Subcutaneous abdominal adipose tissue (tissue), 5 donors: ENCODE data around the gene CCDC9.
A peak's percentile ranks its signal among the peaks of the same experiment; 100 is the strongest.
"Not testable (repeated sequence)": the region's sequence is repeated elsewhere in the genome, so short reads cannot be mapped to it uniquely, and the experiment has no call there.

Experiments used
- H3K27ac ChIP-seq: one replicate; pipeline ENCODE4 v1.7.0; 2013; ENCODE audit warnings: low read depth, mild to moderate bottlenecking, inconsistent platforms, low read length, moderate library complexity
- H3K27me3 ChIP-seq, 5 donors: one replicate each; pipeline ENCODE4 v1.7.0; 2013; ENCODE audit warnings: low read length in 5 of 5, inconsistent platforms in 1 of 5; ENCODE audit not compliant: control insufficient read depth in 5 of 5, insufficient read depth in 4 of 5
- H3K36me3 ChIP-seq, 5 donors: one replicate each; pipeline ENCODE4 v1.7.0; 2013; ENCODE audit warnings: low read length in 5 of 5; ENCODE audit not compliant: control insufficient read depth in 5 of 5, insufficient read depth in 5 of 5
- H3K4me1 ChIP-seq, 5 donors: one replicate each; pipeline ENCODE4 v1.7.0; 2013; ENCODE audit warnings: low read length in 5 of 5, mild to moderate bottlenecking in 3 of 5, moderate library complexity in 1 of 5; ENCODE audit not compliant: control insufficient read depth in 5 of 5, insufficient read depth in 5 of 5
- H3K4me3 ChIP-seq, 5 donors: one replicate each; pipeline ENCODE4 v1.7.0; 2013; ENCODE audit warnings: low read length in 5 of 5, low read depth in 1 of 5
- H3K9ac ChIP-seq, 5 donors: one replicate each; pipeline ENCODE4 v1.7.0; 2013; ENCODE audit warnings: low read length in 5 of 5, mild to moderate bottlenecking in 4 of 5, moderate library complexity in 3 of 5
- H3K9me3 ChIP-seq, 5 donors: one replicate each; pipeline ENCODE4 v1.7.0; 2013; ENCODE audit warnings: low read length in 5 of 5; ENCODE audit not compliant: control insufficient read depth in 5 of 5
- donor health status: healthy.
- donor health status: healthy.
- donor health status: healthy.
- donor health status: healthy.
- donor health status: healthy.

CCDC9 gene

DNA sequence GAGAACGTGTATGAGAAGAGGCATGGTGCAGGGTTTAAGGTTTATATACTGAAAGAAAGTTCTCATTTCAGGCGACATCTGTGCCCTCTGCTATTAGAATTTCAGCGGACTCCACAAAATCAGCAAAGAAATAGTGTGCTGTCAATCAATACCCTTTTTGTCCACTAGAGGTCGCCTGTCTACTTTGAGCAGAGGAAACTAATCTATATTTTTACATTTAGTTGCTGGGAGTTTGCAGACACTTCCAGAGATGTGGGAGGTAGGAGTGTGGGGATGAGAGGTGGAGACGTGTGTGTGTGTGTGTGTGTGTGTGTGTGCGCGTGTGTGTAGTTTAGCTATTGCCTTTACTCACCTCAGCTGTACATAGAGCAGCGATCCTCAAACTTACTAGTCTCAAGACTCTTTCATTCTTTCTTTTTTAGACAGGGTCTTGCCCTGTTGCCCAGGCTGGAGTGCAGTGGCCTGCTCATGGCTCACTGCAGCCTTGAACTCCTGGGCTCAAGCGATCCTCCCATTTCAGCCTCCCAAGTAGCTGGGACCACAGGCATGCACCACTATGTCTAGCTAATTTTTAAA, 28.1 kb downstream of the CCDC9 start:
- H3K9ac ChIP-seq, result no peak overlapping the region
- no peaks in the 10 kb centered on the region for H3K36me3 ChIP-seq
- H3K9me3 ChIP-seq, result no peaks in the 10 kb centered on the region
- H3K27ac ChIP-seq, result no peak overlapping the region
- no peaks in the 10 kb centered on the region for H3K27me3 ChIP-seq
- H3K4me1 ChIP-seq, result peaks cover 0 to 11% (median 5%) of the 10 kb centered on the region in 5 donors
- H3K4me3 ChIP-seq, result no peak overlapping the region

DNA sequence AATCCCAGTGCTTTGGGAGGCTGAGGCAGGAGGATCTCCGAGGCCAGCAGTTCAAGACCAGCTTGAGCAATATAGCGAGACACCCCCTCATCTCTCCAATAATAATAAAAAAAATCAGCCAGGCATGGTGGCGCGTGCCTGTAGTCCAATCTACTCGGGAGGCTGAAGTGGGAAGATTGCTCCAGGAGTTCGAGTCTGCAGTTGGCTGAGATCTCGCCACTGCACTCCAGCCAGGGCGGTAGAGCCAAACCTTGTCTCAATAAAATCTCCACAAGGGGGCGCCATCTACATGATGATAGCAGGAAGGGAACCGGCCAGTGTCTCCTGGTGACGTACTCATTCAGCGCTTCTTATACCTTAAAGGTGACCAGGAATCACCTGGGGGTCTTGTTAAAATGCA, 39.7 kb downstream of the CCDC9 start:
- peaks cover 0 to 3% (median 0%) of the 10 kb centered on the region in 5 donors for H3K4me1 ChIP-seq
- no peaks in the 10 kb centered on the region for H3K9me3 ChIP-seq
- no peak overlapping the region for H3K9ac ChIP-seq
- H3K27me3 ChIP-seq, result no peaks in the 10 kb centered on the region
- no peaks in the 10 kb centered on the region for H3K36me3 ChIP-seq
- H3K27ac ChIP-seq, result no peak overlapping the region
- H3K4me3 ChIP-seq, result no peak overlapping the region

DNA sequence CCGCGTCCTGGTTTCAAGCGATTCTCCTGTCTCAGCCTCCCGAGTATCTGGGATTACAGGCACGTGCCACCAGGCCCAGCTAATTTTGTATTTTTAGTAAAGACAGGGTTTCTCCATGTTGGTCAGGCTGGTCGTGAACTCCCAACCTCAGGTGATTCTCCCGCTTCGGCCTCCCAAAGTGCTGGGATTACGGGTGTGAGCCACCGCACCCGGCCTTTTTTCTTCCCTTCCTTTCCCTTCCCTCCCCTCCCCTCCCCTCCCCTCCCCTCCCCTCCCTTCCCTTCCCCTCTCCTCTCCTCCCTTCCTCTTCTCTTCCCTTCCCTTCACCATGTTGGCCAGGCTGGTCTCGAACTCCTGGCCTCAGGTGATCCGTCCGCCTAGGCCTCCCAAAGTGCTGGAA, 44.5 kb downstream of the CCDC9 start:
- not testable (repeated sequence) for H3K4me1 ChIP-seq, H3K4me3 ChIP-seq, H3K9me3 ChIP-seq, H3K27me3 ChIP-seq, H3K36me3 ChIP-seq, H3K9ac ChIP-seq, H3K27ac ChIP-seq

DNA sequence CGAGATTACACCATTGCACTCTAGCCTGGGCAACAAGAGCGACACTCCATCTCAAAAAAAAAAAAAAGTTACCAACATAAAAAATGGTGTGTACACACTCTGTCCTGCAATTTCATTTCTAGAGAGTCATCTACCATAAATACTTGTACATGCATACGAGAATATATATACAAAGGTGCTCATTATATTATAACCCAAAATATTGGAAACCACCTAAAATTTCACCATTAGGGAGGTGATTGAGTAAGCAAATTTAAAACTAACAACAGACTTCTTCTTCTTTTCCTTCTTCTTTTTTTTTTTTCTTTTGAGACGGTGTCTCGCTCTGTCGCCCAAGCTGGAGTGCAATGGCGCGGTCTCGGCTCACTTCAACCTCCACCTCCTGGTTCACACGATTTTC, 45.9 kb downstream of the CCDC9 start:
- no peaks in the 10 kb centered on the region for H3K9me3 ChIP-seq
- no peak overlapping the region for H3K9ac ChIP-seq
- H3K27ac ChIP-seq, result no peak overlapping the region
- no peak overlapping the region for H3K4me3 ChIP-seq
- H3K27me3 ChIP-seq, result no peaks in the 10 kb centered on the region
- H3K4me1 ChIP-seq, result peaks cover 0 to 6% (median 3%) of the 10 kb centered on the region in 5 donors
- H3K36me3 ChIP-seq, result no peaks in the 10 kb centered on the region

DNA sequence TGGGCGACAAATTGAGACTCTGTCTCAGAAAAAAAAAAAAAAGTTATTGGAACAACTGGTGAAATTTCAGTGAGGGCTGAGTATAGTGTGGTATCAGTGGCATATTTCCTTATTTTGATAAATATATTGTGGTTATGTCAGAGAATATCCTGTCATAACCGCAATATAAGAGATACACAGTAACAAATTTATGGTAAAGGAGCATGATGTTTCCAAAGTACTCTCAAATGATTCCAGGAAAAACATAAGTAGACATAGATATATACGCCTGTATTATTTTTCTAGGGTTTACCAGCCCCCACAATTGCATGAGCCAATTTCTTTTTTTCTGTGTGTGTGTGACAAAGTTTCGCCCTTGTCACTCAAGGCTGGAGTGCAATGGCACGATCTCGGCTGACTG, 47.6 kb downstream of the CCDC9 start:
- no peak overlapping the region for H3K27ac ChIP-seq
- H3K4me1 ChIP-seq, result peaks cover 0 to 10% (median 5%) of the 10 kb centered on the region in 5 donors
- no peaks in the 10 kb centered on the region for H3K36me3 ChIP-seq
- H3K27me3 ChIP-seq, result no peaks in the 10 kb centered on the region
- H3K9me3 ChIP-seq, result no peaks in the 10 kb centered on the region
- H3K4me3 ChIP-seq, result no peak overlapping the region
- H3K9ac ChIP-seq, result no peak overlapping the region

DNA sequence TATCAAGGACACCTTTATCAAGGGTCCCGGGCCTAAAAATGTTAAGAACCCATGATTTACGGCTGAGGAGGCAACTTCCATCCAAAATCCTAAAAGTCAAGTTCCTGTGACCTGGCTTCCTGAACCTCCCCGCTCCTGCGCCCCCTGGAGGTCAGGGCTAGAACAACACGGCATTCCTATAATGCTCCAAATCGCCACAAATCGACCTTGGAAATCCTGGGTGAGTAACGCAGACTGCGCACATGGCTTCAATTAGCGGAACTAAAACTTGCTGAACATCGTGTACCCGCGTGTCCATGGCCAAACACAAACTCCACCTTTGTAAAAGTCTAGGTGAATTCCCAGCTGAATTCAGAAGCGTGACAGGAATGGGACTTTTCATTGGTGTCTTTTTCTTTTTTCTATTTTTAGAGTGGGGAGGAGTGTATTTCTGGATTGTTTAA, 49.0 kb downstream of the CCDC9 start:
- H3K4me3 ChIP-seq, result peak overlapping the region in 1 of 5 donors; percentile 35
- H3K4me1 ChIP-seq, result peaks cover 0 to 19% (median 19%) of the 10 kb centered on the region in 5 donors
- no peaks in the 10 kb centered on the region for H3K36me3 ChIP-seq
- H3K9ac ChIP-seq, result no peak overlapping the region
- no peaks in the 10 kb centered on the region for H3K27me3 ChIP-seq
- H3K27ac ChIP-seq, result no peak overlapping the region
- no peaks in the 10 kb centered on the region for H3K9me3 ChIP-seq

DNA sequence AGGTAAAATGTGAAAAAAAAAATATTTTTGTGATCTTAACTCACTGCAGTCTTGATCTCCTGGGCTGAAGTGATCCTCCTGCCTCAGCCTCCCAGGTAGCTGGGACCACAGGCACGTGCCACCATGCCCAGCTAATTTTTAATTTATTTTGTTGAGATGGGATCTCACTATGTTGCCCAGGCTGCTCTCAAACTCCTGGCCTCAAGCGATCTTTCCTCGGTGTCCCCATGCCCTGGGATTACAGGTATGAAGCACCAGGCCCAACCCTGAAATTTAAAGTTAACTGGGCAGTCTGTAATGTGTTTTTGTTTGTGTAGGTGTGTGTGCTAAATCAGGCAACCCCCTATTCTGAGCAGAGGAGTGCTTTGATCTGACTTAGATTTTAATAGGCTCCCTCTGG, 50.0 kb downstream of the CCDC9 start:
- Histone ChIP-seq H3K27ac (no peak overlapping the region), H3K9ac (no peak overlapping the region), H3K4me1 (peaks cover 0 to 27% (median 25%) of the 10 kb centered on the region in 5 donors), H3K9me3 (no peaks in the 10 kb centered on the region), H3K4me3 (no peak overlapping the region), H3K27me3 (no peaks in the 10 kb centered on the region), H3K36me3 (no peaks in the 10 kb centered on the region)

DNA sequence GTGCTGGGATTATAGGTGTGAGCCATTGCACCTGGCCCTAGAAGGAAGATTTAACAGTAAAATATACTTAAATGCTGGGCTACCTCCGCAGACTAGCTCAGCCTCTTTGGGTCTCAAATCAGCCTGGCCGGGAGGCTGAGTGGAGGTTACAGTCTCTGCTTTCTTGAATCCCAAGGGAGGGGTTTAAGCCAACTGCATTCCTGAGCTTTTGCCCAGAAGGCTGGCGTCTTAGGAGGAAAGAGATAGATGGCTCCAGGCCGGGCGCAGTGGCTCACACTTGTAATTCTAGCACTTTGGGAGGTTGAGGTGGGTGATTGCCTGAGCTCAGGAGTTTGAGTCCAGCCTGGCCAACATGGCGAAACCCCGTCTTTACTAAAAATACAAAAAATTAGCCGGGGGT, 52.7 kb downstream of the CCDC9 start:
- Histone ChIP-seq H3K4me3 (peak overlapping the region in 1 of 5 donors; percentile 57), H3K9me3 (no peaks in the 10 kb centered on the region), H3K27me3 (no peaks in the 10 kb centered on the region), H3K36me3 (no peaks in the 10 kb centered on the region), H3K9ac (no peak overlapping the region), H3K4me1 (peaks cover 0 to 31% (median 25%) of the 10 kb centered on the region in 5 donors), H3K27ac (peak overlapping the region; percentile 30)

DNA sequence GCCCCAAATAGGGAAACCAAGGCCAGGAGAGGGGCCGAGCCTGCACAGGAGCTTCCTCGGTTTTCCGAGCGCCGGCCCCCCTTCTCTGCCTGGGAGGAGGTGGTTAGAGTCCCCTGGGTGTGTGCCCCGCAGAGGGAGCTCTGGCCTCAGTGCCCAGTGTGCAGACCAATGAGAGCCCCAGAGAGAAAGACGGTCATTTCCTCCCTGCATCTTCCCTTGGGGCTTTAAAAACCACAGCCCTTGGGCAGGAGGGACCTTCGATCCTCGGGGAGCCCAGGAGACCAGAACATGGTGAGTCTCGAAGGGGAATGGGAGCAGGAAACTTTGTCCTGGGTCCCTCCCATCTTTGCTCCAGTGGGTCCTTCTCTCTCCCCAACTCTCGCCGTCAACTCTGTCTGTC, 53.3 kb downstream of the CCDC9 start, which contains the start of gene C5AR1:
Gene C5AR1, plus strand, starts transcription at position 254 of the 400 bp plus-strand sequence. Its CDS starts 35 bp downstream, at position 289.
- Histone ChIP-seq H3K27me3 (no peaks in the 10 kb centered on the region), H3K36me3 (no peaks in the 10 kb centered on the region), H3K4me3 (peak within 1 kb of the TSS; percentile 34 to 68 (median 51)), H3K9ac (peak within 1 kb of the TSS in 3 of 5 donors; percentile 6 to 38 (median 8)), H3K27ac (peak within 1 kb of the TSS; percentile 30), H3K4me1 (peaks cover 0 to 31% (median 25%) of the 10 kb centered on the region in 5 donors), H3K9me3 (no peaks in the 10 kb centered on the region)

DNA sequence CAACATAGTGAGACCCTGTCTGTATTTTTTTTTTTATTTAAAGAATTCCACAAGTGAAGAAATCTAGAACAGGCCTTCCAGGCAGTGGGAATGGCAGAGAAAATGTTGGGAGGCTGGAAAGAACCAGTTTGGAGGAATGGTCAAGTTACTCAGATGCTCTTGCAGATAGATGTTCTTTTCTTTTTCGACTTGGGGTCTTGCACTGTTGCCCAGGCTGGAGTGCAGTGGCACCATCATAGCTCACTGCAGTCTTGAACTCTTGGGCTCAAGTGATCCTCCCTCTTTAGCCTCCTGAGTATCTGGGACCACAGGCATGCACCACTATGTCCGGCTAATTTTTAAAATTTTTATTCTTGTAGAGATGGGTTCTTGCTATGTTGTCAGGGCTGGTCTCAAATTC, 54.0 kb downstream of the CCDC9 start:
- Histone ChIP-seq H3K4me1 (peaks cover 0 to 30% (median 23%) of the 10 kb centered on the region in 5 donors), H3K27me3 (no peaks in the 10 kb centered on the region), H3K9me3 (peaks cover 0 to 3% (median 0%) of the 10 kb centered on the region in 5 donors), H3K27ac (no peak overlapping the region), H3K36me3 (no peaks in the 10 kb centered on the region), H3K9ac (peak overlapping the region in 1 of 5 donors; percentile 38), H3K4me3 (peak overlapping the region; percentile 34 to 68 (median 51))
